GM18870 (cell line): Measurements from ENCODE around the gene RABGAP1.

Source experiments
- ATAC-seq: cut with Tn5 transposase; IDR thresholded peaks from one replicate; pipeline ENCODE4 v1.9.1; 2021; ENCODE audit warnings: moderate library complexity; ENCODE audit not compliant: unreplicated experiment

Gene RABGAP1

DNA sequence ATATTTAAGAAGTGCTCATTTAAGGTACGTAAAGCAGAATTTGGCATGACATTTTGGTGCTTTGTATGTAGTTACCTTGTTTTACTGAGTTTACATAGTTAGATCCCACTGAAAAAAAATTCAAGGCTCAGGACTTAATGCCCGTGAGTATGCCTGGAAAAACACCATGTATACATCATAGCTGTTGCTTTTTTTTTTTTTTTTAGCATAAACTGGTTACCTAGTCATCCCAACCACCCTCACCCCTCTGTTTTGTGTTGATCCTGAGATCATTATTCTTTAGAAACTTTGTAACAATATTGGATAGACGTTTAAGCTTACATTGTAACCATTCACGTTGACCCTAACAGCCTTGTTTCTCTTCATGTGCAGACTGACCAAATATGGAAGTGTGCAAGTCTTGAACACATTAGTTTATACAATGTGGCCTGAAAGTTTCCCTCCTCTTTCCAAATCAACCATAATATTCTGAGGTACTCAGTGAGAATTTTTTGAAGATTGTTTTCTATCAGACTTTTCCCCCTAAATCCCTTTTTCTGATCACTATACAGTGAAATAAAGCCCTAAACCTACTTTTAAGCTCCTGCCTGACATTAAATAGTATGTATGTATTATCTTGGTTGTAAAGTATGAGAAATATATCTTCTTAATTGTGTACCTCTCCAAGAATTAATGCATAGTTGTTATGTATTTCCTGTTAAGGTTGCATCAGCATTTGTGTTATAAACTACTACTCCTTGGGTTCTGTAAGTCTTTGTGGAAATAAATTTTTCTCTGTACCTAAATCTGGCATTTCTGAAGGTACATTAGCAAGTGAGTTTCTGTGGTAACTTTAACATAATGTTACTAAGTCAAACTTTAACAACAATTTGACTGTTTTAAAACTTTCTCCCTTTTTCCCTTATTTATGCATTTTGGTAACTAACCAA, 4.4 kb downstream of the RABGAP1 start:
- ATAC-seq, result no peak

DNA sequence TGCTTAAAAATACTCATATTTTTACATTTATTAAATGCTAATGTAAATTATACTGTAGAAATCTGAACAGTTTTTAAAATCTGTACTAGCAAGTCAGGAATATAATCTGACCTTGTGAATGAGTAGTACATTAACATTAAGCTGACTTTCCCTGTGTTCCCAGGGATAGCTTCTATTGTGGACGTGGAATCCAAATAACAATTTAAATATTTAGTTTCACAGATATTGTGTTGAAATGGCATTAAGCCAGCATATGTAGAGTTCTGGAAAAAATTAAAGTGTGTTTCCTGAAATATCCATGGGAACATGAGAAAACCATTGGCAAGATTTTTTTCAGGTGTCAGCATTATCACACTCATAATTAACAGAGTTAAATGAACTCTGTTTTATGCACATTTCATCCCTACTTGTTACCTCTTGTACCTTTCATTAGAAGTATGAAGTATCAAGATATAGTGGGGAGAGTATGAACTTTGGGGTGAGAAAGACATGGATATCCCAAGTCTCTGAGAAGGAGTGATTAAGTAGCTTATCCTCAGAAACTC, 5.7 kb downstream of the RABGAP1 start:
- no peak for ATAC-seq

GRCh38 chr9:122948313-122948712, 7.5 kb downstream of the RABGAP1 start:
- ATAC-seq, result no peak

DNA sequence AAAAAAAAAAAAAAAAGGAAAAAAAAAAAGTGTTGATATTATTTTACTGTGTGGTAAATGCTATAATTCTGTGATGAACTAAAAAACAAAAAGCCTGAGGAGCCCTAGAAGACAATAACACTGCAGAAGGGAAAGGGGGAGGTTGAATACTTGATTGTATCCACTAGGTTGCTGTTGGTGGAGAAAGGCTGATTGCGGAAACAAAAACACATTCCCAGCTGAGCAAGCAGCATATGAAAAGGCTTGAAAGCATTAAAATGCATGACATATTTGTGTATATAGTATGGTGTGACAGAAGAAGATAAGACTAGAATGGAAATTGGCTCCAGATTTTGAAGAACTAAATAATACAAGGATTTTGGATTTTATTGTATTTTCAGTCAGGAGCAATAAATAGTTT, 8.9 kb downstream of the RABGAP1 start:
- no peak for ATAC-seq

DNA sequence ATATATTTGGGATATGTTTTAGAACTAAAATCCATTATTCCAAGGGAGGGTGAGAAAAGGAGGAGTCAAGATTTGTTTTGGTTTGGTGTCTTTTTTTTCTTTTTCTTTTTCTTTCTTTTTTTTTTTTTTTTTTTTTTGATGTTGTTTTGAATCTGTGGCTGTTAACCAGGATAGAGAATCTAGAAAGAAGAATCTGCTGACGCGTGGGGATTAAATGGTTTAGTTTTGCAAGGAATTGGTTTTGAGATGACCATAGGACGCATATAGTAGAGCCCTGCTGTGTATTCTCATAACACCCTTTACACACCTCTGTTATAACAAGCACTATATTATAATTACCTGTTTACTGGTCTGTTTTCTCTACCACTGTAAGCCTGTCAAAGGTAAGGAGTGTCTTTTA, 9.4 kb downstream of the RABGAP1 start:
- ATAC-seq, result no peak

- no peak for ATAC-seq
Observed at GRCh38 chr9:122951056-122951455, 10.2 kb downstream of the RABGAP1 start.

GRCh38 chr9:122954253-122954691, 13.5 kb downstream of the RABGAP1 start:
- ATAC-seq, result no peak

DNA sequence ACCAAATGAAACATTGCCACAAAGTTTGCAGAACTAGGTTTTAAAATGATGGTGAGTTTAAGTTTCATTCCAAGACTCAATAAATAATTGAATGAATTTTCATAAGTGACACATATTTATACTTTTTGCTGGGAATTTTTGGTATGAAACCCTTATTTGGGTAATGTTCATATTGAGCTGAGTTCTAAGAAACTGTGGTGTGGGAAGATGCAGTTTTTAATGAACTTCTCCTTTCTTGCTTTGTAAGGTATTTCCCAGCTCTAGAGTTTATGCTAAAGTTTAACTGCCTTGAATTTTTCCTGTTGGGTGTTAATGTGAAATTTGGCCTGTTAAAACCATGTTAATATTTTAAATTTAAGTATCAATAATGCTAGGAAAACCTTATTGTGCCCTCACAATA, 15.1 kb downstream of the RABGAP1 start:
- no peak for ATAC-seq

GRCh38 chr9:122961139-122961538, 20.3 kb downstream of the RABGAP1 start:
- no peak for ATAC-seq

DNA sequence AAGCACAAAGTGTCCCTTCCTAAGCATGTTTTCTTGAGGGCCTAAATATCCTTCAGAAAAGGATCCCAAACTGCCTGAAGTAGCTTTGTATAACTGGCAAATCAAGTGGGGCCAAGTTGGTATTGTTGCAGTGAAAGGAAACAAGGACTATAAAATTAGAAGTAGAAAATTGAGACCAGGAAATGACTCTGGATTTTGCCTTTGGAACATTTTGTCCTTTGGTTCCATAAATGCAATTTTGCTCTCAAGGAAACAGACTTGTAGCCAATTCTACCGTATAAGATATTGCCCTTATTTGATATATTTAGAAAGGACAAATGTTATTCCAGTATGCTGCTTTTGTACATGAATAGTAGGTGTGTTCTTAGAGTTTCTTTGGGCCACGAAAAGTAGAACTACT, 34.4 kb downstream of the RABGAP1 start:
- no peak for ATAC-seq

GRCh38 chr9:122978601-122979000, 37.8 kb downstream of the RABGAP1 start:
- no peak for ATAC-seq

GRCh38 chr9:122986010-122986409, 45.2 kb downstream of the RABGAP1 start:
- no peak for ATAC-seq

- ATAC-seq, result no peak
Observed at GRCh38 chr9:122988141-122988540, 47.3 kb downstream of the RABGAP1 start.

- ATAC-seq, result peak; percentile 56
Observed at GRCh38 chr9:122988920-122989621, 48.3 kb downstream of the RABGAP1 start.

DNA sequence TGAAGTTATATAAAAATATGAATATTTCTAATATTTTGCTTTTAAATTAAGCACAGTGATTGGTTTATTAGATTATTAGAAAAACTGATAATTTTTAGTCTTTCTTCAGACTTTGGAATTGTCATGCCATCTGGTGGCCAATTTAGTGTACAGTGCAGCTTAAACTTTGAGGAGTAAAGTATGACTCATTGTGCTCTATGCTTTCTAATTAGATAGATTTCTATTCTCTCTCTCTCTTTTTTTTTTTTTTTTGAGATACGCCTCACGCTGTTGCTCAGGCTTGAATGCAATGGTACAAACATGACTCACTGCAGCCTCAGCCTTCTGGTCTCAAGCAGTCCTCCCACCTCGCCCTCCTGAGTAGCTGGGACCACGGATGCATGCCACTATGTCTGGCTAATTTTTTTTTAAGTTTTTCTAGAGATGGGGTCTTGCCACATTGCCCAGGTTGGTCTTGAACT, 50.6 kb downstream of the RABGAP1 start:
- ATAC-seq, result no peak

- ATAC-seq, result no peak
Observed at GRCh38 chr9:122996586-122996985, 55.8 kb downstream of the RABGAP1 start.

DNA sequence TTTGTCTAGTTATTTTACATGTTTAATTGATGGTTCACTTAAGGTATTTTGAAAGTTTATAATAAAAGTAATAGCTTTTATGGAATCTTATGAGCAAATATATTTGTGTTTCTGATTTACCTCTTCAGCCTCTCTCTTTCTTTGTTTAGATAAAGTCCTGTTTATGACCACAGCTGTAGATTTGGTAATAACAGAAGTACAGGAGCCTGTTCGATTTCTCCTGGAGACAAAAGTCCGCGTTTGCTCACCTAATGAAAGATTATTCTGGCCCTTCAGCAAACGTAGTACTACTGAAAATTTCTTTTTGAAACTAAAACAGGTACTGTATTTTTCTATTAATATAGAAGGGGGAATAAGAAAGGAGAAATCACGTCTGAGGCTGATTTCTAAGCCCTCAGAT, 57.6 kb downstream of the RABGAP1 start:
- no peak for ATAC-seq

DNA sequence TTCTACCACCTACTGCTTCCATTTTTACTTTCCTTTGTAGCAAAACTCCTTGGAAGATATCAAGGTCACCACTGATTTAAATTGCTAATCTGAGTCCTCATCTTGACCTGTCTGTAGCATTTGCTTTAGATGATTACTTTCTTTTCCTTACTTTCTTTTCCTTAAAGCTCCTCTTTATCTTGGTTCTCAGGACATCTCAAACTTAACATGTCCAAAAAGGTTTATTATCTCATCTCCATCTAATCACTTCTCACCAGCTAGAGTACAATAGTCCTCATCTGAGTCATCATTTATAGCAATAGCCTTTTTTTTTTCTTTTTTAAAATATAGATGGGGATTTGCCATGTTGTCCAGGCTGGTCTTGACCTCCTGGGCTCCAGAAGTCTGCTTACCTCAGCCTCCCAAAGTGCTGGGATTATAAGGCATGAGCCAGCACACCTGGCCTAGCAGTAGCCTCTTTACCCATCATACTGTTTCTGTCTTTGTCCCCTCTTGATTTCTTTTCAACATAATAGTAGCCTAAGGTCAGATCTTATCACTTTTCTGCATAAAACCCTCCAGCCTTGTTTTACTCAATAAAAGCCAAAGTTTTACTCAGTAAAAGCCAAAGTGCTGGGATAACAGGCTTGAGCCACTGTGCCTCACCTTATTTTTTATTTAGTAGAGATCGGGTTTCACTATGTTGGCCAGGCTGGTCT, 59.7 kb downstream of the RABGAP1 start:
- ATAC-seq, result no peak

DNA sequence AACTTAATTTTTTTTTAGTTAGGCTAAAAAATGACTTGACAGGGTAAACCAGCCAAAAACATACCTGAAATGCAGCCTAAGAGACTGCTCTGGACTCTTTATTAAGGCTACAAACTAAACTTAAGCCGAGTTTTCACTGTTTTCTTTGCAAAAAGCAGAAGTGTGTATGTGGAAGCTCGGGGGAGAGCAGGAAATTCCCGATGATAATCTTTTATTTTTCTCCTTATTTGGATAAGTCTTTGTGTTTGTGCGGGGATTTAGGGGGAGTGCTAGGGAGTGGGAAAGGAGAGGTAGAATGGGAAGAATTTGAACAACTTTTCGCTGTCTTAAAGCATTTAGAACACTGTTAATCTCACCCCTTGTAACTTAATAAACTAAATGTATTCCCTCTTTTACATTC, 61.9 kb downstream of the RABGAP1 start:
- no peak for ATAC-seq

DNA sequence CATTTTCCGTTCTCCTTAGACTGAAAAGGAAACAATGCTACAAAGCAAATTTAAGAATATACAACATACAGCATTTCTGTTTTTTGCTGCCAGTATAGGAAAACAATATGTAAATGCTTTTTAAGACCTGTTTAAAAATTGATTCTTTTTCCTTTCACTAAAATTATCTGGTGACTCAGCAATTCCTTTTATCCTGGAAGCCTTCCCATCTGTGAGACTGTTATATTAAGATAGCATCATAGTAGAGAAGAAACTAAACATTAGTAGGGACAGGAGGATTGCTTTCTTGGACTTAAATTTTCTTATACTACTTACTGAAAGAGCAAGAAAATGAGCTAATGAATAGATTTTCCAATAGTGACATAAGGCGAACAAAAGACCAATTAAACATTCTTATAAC, 62.6 kb downstream of the RABGAP1 start:
- ATAC-seq, result no peak

- ATAC-seq, result no peak
Observed at GRCh38 chr9:123005964-123006363, 65.1 kb downstream of the RABGAP1 start.
